Activated T-cell treated with anti-CD3 and anti-CD28 coated beads for 48 hours (primary cell): ENCODE measurements around the gene MMP19.
A peak's percentile ranks its signal among the peaks of the same experiment; 100 is the strongest.
"Not testable (repeated sequence)": the region's sequence is repeated elsewhere in the genome, so short reads cannot be mapped to it uniquely, and the experiment has no call there.

Experiments
- DNase-seq: peaks from one replicate; pipeline ENCODE4 v3.0.0-alpha.2; 2020; ENCODE audit warnings: low read depth

MMP19 gene

DNA sequence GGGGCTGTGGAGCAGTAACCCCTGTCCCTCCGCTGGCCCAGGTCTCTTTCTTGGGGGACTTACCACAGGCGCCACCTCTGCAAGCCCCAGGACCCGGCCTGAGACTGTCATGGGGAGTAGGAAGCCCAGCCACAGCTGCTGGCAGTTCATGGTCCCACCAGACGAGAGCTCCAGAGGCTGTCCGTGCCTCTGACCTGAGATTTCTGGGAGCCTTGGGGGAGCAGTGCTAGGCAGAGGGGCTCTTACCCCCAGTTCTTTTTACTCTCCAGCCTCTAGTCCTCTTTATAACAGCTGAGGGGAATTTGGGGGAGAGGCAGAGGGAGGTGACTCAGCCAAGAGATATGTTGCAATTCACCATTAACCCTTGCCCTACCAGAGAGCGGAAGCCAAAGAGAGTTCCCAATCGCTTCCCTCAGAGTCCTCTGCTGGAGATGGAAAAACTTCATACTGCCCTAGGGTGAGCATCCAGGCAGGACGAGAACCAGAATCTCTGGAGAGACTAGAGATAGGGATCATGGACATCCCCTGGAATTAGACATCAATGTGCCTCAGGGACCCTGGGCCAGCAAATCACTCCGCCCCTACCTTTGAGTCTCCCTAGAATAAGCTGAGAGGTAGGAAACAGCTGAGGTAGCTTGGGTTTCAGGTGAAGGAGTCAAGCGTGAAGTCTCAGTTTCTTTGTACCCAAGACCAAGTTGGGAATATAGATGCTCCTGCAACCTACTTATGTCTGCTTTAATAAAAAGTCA, at the start of gene MMP19:
Gene MMP19 (minus strand): TSS at position 256 of the 749 bp plus-strand sequence. CDS start 106 bp downstream, at position 150.
- no peak for DNase-seq

DNA sequence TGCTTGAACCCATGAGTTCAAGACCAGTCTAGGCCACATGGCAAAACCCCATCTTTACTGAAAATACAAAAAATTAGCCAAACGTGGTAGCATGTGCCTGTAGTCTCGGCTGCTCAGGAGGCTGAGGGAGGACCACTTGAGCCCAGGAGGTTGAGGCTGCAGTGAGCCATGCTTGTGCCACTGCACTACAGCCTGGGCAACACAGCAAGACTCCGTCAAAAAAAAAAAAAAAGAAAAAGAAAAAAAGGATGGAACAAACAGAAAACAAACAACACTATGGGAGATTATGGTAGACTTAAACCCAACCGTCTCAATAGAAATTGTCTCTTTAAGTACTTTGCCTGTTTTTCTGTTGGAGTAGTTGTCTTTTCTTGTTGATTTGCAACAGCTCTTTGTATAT, 48.6 kb upstream of the MMP19 start:
- DNase-seq, result no peak

DNA sequence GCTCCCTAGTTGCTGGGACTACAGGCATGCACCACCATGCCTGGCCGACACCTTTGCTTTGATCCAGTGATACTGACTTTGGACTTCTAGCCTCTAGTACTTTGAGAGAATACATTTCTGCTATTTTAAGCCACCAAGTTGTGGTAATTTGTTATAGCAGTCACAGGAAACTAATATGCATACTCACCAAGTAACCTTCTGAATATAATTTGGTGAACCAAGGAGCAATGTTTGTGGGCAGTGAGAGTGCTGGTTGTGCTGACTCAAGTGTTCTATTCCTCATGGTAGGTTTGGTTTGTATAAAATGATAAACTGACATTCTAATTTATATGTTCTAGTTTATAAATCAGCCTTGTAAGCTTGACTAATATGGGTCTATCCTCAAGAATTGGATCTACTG, 42.4 kb upstream of the MMP19 start:
- DNase-seq, result no peak

DNA sequence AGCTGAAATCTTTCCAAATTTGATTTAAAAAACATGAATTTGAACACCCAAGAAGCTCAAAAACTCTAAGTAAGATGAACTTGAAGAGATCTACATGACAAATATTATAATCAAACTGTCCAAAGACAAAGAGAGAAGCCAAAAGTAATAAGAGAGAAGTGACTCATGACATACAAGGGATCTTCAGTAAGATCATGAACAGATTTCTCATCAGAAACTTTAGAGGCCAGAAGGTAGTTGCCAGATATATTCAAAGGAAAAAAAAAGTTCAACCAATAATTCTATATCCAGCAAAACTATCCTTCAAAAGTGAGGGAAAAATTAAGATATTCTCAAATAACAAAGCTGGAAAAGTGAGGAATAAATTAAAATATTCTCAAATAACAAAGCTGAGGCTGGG, 35.1 kb upstream of the MMP19 start:
- no peak for DNase-seq

DNA sequence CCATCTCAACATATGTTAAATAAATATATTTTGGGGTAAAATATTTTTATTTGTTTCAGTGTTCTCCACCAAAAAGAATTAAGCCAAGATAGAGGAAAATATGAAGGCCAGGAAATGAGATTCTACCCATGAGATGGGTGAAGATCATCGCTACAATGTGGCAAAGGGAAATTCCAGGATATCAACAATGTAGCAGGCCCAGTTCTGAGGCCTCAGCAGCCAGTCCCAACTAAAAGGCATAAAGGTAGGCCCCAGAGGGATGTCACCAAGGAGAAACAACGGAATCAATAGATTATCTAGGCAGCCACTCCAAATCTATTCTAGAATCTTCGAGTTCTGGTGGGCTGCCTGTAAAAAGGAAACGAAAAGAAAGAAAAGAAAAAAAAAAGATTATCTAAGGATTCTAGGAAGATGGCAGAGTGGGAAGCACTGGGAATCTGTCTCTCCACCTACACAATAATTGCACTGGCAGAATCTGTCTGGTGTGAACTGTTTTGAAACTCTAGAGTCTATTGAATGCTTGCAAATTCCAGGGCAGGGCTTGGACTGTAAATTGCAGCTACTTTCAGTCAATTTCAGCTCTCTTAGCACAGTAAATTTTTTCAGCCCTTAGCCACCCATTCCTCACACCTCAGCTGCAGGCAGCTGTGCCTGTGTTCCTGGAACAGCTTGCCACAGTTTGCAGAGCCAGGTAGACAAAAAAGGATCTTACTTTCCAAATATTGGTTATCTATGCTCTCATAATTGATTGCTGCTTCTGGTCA, 33.1 kb upstream of the MMP19 start:
- DNase-seq, result no peak

DNA sequence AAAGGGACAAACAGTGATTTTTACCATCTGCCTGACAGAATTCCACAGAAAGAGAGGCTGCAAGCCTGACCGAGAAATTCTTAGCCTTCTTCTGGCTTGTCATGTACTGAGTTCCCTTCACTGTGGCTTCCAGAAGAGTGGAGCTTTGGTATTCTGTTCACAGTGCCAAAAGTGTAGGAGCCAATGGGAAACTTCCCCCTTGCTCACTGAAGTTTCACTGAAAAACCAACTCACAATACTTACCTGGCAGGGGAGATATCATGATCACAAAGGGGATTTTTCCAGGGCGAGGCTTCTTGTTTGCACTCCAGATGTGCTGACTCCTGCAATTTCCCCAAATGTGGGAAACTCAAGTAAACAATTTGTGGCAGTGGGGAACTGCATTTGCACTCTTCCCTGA, 31.7 kb upstream of the MMP19 start:
- DNase-seq, result no peak

DNA sequence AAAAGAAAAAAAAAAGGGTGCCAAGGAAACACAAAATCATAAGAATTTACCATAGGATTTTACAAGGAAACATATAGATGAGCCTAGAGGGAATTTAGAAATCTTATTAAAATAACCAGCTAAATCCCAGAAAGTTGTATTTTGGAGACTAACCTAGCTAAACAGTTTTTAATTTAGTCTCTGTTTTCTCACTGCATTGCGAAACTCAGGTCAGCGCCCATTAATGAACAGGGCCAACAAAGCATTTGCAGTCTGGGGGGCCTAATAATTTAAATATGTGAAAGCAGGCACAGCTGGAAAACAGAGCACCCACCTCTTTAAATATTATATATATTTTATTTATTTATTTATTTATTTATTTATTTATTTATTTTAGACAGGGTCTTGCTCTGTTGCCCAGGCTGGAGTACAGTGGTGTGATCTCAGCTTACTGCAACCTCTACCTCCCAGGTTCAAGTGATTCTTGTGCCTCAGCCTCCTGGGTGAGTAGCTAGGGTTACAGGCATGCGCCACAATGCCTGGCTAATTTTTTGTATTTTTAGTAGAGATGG, 23.8 kb upstream of the MMP19 start:
- DNase-seq, result not testable (repeated sequence)

GRCh38 chr12:55865327-55865726, 22.6 kb upstream of the MMP19 start:
- DNase-seq, result no peak

DNA sequence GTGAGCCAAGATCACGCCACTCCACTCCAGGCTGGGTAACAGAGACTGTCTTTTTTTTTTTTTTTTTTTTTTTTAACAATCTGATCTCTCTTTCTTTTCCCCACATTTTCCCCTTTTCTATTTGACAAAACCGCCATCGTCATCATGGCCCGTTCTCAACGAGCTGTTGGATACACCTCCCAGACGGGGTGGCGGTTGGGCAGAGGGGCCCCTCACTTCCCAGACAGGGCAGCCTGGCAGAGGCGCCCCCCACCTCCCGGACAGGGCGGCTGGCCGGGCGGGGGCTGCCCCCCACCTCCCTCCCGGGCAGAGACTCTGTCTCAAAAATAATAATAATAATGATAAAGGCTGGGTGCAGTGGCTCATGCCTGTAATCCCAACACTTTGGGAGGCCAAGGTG, 20.2 kb upstream of the MMP19 start:
- DNase-seq, result not testable (repeated sequence)

- DNase-seq, result no peak
Measured at GRCh38 chr12:55862286-55862685, 19.6 kb upstream of the MMP19 start.

DNA sequence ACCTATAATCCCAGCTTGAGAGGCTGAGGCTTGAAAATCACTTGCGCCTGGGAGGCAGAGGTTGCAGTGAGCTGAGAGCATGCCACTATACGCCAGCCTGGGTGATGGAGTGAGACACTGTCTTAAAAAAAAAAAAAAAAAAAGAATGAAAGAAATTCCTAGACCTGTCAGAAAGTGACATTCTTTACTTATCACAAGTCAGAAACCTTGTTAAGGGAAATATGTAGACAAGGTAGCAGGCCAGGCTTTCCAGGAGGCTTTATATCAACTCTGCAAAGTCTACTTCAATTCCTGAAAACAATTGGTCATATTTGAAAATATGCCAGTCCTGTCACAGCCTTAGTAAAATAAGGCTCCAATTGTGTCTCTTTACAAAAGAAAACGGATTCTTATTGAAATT, 19.1 kb upstream of the MMP19 start:
- no peak for DNase-seq

DNA sequence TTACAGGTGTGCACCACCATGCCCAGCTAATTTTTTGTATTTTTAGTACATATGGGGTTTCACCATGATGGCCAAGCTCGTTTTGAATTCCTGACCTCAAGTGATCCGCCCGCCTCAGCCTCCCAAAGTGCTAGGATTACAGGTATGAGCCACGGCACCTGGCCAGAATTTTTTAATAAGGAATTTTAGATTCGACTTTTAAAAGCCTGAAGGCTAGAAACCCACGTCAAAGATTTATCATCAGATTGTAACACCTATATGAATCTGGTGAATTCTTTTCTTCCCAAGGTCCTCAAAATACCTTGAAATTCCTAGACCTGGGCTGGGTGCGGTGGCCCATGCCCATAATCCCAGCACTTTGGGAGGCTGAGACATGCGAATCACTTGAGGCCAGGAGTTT, 18.7 kb upstream of the MMP19 start:
- DNase-seq, result no peak

- DNase-seq, result no peak
Measured at GRCh38 chr12:55852740-55853139, 10.0 kb upstream of the MMP19 start.

GRCh38 chr12:55850893-55851292, 8.2 kb upstream of the MMP19 start:
- DNase-seq, result no peak

DNA sequence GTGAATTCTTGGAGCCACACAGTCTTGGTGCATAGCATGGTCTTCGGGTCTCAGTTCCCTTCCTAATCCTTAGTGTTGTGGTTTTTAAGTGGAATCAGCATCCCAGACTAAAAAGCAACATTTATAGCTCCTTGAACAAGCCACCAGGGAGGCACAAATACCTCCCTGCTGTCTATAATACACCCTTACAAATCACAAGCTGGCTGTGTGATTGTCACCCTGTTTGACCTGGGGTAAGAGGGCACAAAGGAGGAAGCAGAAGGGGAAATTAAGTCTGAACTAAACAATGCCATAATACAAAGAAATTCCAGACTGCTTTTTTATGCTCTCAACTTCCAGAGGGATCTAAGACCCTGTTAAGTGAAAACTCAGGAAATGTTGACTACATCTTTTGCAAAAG, 7.7 kb upstream of the MMP19 start:
- DNase-seq, result no peak

DNA sequence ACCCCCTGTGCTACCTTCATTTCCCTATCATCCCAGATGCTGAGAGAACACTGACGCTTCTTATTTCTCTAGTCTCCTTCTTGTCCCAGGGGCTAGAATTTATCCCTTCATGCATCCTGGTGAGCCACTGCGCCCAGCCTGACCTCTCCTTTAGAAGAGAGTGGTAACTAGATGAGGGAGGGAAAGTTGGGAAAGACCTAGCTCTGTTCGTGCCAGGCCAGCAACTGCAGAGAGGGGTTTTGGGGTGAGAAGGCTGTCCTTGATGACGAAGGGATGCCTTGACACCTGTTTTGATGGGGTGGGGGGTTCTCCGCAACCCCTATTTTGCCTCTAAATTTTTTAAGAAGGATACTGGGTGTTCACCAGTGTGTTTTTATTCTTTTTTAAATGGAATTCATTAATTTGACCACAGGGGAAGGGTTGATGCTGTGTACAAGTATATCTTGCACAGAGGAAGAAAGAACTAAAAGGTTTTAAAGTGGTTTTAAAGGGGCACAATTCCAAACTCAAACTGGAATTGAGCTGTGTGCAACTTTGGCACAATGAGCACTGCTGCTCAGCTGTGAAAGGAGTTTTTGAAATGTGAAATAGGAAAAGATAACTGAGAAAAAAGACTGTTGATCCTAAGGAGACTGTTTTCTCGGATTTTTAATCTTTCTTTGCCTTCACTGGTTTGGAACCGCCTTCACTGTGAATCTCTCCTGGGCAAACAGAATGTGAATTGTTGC, 7.0 kb upstream of the MMP19 start:
- DNase-seq, result no peak

- DNase-seq, result peak; percentile 15
Measured at GRCh38 chr12:55847603-55848291, 5.0 kb upstream of the MMP19 start.

- peak; percentile 35 for DNase-seq
Measured at GRCh38 chr12:55847033-55847432, 4.3 kb upstream of the MMP19 start.

DNA sequence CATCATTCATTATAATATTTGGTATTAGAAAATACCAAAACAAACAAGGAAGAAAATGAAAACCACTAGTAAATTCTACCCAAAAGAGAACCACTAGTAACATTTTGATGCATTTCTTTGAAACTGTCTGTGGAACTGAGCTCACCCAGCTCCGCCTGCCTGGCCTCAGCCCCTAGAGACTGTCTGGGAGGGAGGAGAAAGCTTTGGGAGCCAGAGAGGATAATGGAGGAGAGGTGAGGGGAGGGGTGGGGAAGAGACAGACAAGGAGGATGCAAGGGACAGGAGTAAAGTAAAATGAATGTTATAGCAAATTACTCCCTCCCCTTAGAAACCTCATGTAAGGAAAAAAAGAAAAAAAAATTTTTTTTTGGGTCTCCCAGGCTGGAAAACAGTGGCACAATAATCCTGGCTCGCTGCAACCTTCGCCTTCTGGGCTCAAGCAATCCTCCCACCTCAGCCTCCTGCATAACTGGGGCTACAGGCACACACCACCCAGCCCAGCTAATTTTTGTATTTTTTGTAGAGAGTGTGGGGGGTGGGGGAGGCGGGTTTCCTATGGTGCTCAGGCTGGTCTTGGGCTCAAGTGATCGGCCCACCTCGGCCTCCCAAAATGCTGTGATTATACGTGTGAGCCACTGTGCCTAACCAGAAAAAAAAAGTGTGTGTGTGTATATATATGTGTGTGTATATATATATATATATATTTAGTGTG, 3.2 kb upstream of the MMP19 start:
- DNase-seq, result no peak

- no peak for DNase-seq
Measured at GRCh38 chr12:55845361-55845760, 2.6 kb upstream of the MMP19 start.

DNA sequence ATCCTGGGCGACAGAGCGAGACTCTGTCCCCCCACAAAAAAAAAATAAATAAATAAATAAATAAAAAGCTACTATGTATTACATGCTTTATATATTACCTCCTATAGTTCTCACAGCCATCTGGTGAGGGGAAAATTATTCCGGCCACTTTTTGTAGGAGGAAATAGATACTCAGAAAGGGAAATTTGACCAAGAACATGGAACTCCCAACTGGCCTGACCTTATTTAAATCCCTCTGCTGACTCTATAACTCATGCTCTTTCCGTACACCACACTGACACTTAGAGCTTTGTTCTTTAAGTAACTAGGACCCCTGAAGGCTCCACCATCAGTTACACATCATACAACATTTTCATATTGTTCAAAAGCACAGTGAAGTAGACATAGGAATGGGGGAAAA, 2.2 kb upstream of the MMP19 start:
- no peak for DNase-seq
